IPS-20b (cell line): ENCODE measurements around the gene ALPI.
"Not testable (repeated sequence)": the region's sequence is repeated elsewhere in the genome, so short reads cannot be mapped to it uniquely, and the experiment has no call there.

Source experiments
- H3K27ac ChIP-seq: one replicate; pipeline ENCODE4 v1.5.1; 2013; ENCODE audit warnings: low read length
- H3K27me3 ChIP-seq: 2 replicates; pipeline ENCODE4 v1.6.1; 2013; ENCODE audit warnings: mild to moderate bottlenecking, low read length, inconsistent platforms; ENCODE audit not compliant: insufficient read depth
- H3K36me3 ChIP-seq: 2 replicates; pipeline ENCODE4 v1.6.1; 2013; ENCODE audit warnings: low read depth, mild to moderate bottlenecking, inconsistent platforms, low read length, moderate library complexity; ENCODE audit not compliant: insufficient read depth
- H3K4me1 ChIP-seq: 2 replicates; pipeline ENCODE4 v1.6.1; 2013; ENCODE audit warnings: mild to moderate bottlenecking, control low read depth, inconsistent platforms, low read length, moderate library complexity; ENCODE audit not compliant: insufficient read depth
- H3K4me3 ChIP-seq: 2 replicates; pipeline ENCODE4 v1.5.1; 2013; ENCODE audit warnings: mild to moderate bottlenecking, low read length, inconsistent platforms
- H3K9ac ChIP-seq: 2 replicates; pipeline ENCODE4 v1.6.1; 2013; ENCODE audit warnings: low read depth, mild to moderate bottlenecking, inconsistent platforms, low read length, moderate library complexity
- H3K9me3 ChIP-seq: 2 replicates; pipeline ENCODE4 v1.6.1; 2013; ENCODE audit warnings: mild to moderate bottlenecking, low read depth, low read length, inconsistent platforms; ENCODE audit not compliant: insufficient read depth

The ALPI gene

GRCh38 chr2:232455426-232456255, at the start of gene ALPI:
Gene ALPI, plus strand, starts transcription at chr2:232456153. Its CDS starts 47 bp downstream, at chr2:232456200.
- H3K27me3 ChIP-seq = no peaks in the 10 kb centered on the region
- no peaks in the 10 kb centered on the region for H3K36me3 ChIP-seq
- no peaks in the 10 kb centered on the region for H3K9me3 ChIP-seq
- no peaks in the 10 kb centered on the region for H3K4me1 ChIP-seq
- no peak within 1 kb of the TSS for H3K27ac ChIP-seq
- no peak within 1 kb of the TSS for H3K9ac ChIP-seq
- no peak within 1 kb of the TSS for H3K4me3 ChIP-seq

DNA sequence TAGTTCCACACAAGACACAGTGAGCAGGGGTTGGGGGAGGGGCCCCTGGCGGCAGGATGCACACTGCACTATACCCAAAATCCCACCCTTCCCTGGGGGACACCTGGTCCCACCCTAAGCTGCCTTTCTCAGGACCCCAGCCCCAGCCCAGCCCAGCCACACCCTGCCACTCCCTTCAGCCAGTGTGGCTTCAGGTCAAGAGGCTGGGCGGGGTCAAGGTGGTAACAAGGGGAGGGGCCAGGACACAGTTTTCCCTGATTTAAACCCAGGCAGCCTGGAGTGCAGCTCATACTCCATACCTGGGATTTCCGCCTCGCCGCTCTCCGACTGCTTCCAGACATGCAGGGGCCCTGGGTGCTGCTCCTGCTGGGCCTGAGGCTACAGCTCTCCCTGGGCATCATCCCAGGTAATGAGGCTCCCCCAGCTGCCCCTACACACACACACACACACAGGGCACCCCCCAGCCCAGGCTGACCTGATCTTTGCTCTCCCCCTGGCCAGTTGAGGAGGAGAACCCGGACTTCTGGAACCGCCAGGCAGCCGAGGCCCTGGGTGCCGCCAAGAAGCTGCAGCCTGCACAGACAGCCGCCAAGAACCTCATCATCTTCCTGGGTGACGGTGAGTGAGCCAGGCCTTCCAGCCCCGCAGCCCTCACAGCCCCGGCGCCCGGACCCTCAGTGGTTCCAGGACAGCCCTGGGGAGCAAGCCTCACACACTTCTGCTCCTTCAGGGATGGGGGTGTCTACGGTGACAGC, 49.2 kb upstream of the ALPI start, which contains the start of gene ALPG:
ALPG (plus strand) TSS at position 289 of the 755 bp plus-strand sequence; CDS start at position 340, 51 bp downstream.
- H3K4me3 ChIP-seq = no peak within 1 kb of the TSS
- H3K4me1 ChIP-seq = no peaks in the 10 kb centered on the region
- no peak within 1 kb of the TSS for H3K27ac ChIP-seq
- peaks cover 5% of the 10 kb centered on the region; the same call in 1 of the 2 replicates for H3K36me3 ChIP-seq
- H3K27me3 ChIP-seq = no peaks in the 10 kb centered on the region
- no peak within 1 kb of the TSS for H3K9ac ChIP-seq
- no peaks in the 10 kb centered on the region for H3K9me3 ChIP-seq

DNA sequence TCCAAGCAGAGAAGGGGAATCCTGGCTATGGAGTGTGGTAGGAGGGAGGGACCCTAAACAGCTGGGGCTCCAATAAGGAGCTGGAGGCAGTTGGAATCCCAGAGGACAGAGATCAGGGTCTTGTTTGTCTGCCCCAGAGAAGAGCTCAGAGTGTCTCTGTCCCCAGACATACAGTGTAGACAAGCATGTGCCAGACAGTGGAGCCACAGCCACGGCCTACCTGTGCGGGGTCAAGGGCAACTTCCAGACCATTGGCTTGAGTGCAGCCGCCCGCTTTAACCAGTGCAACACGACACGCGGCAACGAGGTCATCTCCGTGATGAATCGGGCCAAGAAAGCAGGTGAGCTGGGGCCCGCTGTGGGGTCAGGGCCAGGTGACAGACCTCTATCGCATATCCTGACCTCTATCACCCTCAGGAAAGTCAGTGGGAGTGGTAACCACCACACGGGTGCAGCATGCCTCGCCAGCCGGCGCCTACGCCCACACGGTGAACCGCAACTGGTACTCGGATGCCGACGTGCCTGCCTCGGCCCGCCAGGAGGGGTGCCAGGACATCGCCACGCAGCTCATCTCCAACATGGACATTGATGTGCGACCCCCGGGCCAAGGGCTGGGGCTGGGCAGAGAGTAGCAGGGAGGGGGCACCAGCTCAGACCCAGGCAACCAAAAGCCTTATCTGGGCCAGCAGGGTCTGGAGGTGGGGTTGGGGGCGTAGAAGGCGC, 48.4 kb upstream of the ALPI start:
- not testable (repeated sequence) for H3K4me3 ChIP-seq, H3K4me1 ChIP-seq, H3K27me3 ChIP-seq, H3K9me3 ChIP-seq, H3K9ac ChIP-seq, H3K27ac ChIP-seq
- peaks cover 12% of the 10 kb centered on the region for H3K36me3 ChIP-seq

DNA sequence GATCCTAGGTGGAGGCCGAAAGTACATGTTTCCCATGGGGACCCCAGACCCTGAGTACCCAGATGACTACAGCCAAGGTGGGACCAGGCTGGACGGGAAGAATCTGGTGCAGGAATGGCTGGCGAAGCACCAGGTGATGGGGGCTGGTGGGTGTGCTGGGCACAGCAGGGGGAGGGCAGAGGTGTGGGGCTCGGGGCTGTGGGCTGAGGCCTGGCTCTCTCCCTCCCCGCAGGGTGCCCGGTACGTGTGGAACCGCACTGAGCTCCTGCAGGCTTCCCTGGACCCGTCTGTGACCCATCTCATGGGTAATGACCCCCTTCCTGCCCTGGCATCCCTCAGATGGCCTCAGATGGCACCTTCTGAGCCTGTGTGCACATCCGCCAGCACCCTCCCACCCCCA, 47.7 kb upstream of the ALPI start:
- H3K27ac ChIP-seq, H3K27me3 ChIP-seq, H3K4me3 ChIP-seq, H3K9me3 ChIP-seq, H3K9ac ChIP-seq, H3K4me1 ChIP-seq: not testable (repeated sequence)
- peaks cover 13% of the 10 kb centered on the region for H3K36me3 ChIP-seq

DNA sequence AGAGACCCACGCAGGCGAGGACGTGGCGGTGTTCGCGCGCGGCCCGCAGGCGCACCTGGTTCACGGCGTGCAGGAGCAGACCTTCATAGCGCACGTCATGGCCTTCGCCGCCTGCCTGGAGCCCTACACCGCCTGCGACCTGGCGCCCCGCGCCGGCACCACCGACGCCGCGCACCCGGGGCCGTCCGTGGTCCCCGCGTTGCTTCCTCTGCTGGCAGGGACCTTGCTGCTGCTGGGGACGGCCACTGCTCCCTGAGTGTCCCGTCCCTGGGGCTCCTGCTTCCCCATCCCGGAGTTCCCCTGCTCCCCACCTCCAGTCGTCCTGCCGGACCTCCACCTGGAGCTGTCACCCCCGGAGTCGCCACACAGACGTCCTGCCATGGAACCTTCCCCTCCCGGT, 46.3 kb upstream of the ALPI start:
- H3K4me3 ChIP-seq, H3K9ac ChIP-seq, H3K4me1 ChIP-seq, H3K9me3 ChIP-seq, H3K27ac ChIP-seq, H3K27me3 ChIP-seq: not testable (repeated sequence)
- peaks cover 14% of the 10 kb centered on the region for H3K36me3 ChIP-seq

DNA sequence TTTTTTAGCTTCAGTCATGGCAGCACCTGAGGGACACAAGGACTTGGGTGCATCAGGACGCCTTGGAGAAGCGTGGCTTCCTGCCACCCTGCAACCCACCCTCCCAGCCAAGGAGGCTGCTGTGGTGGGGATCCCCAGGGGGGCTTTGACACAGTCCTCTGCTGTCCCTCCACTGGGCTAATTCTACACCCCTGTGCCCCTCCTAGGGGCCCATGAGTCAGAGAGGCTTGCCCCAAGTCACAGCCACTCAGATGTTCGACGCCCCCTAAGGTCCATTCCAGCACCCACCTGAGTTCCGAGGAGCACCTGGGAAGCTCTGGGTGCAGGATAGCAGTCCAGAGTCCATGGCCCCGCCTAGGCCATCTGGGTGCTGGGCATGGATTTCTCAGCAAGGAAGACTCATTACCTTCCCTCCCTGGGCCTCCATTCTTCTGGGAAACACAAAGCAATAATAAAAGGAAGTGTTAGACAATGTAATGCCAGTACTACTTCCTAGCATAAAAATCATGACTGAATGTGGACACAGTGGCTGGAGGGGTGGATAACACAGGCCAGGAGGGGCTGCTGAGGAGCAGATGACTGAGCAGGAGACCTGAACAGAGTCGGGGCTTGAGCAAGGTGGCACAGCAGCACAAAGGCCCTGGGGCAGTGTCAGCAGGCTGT, 45.6 kb upstream of the ALPI start:
- Histone ChIP-seq H3K27ac (no peak overlapping the region), H3K9me3 (no peaks in the 10 kb centered on the region), H3K4me1 (no peaks in the 10 kb centered on the region), H3K4me3 (no peak overlapping the region), H3K27me3 (no peaks in the 10 kb centered on the region), H3K36me3 (peaks cover 16% of the 10 kb centered on the region), H3K9ac (no peak overlapping the region)

GRCh38 chr2:232411901-232412629, 43.9 kb upstream of the ALPI start:
- peaks cover 6% of the 10 kb centered on the region for H3K27me3 ChIP-seq
- H3K9me3 ChIP-seq = no peaks in the 10 kb centered on the region

GRCh38 chr2:232412986-232413385, 43.0 kb upstream of the ALPI start:
- Histone ChIP-seq H3K4me3 (no peak overlapping the region), H3K27me3 (peaks cover 15% of the 10 kb centered on the region), H3K36me3 (peaks cover 42% of the 10 kb centered on the region), H3K9me3 (no peaks in the 10 kb centered on the region), H3K27ac (no peak overlapping the region), H3K4me1 (peaks cover under 1% of the 10 kb centered on the region; the same call in 1 of the 2 replicates), H3K9ac (no peak overlapping the region)

More at GRCh38 chr2:232411901-232412629, 43.9 kb upstream of the ALPI start:
- Histone ChIP-seq H3K27ac (no peak overlapping the region), H3K4me1 (no peaks in the 10 kb centered on the region), H3K9ac (no peak overlapping the region), H3K36me3 (peaks cover 33% of the 10 kb centered on the region), H3K4me3 (no peak overlapping the region)

- H3K9me3 ChIP-seq = no peaks in the 10 kb centered on the region
- H3K9ac ChIP-seq = no peak overlapping the region
- H3K4me1 ChIP-seq = peaks cover 6% of the 10 kb centered on the region; the same call in 1 of the 2 replicates
- no peak overlapping the region for H3K27ac ChIP-seq
- H3K27me3 ChIP-seq = peaks cover 38% of the 10 kb centered on the region
- no peak overlapping the region for H3K4me3 ChIP-seq
- peaks cover 54% of the 10 kb centered on the region for H3K36me3 ChIP-seq
These were observed 40.7 kb upstream of the ALPI start for GRCh38 chr2:232415138-232415690.

- Histone ChIP-seq H3K4me1 (peaks cover 6% of the 10 kb centered on the region; the same call in 1 of the 2 replicates), H3K36me3 (peaks cover 54% of the 10 kb centered on the region)
These were observed 40.0 kb upstream of the ALPI start for GRCh38 chr2:232415736-232416520.

More at GRCh38 chr2:232415736-232416520, 40.0 kb upstream of the ALPI start:
- Histone ChIP-seq H3K9me3 (no peaks in the 10 kb centered on the region), H3K9ac (no peak overlapping the region), H3K4me3 (no peak overlapping the region), H3K27me3 (peaks cover 45% of the 10 kb centered on the region), H3K27ac (no peak overlapping the region)
